ENCODE measurements around the gene BRD4.

DNA sequence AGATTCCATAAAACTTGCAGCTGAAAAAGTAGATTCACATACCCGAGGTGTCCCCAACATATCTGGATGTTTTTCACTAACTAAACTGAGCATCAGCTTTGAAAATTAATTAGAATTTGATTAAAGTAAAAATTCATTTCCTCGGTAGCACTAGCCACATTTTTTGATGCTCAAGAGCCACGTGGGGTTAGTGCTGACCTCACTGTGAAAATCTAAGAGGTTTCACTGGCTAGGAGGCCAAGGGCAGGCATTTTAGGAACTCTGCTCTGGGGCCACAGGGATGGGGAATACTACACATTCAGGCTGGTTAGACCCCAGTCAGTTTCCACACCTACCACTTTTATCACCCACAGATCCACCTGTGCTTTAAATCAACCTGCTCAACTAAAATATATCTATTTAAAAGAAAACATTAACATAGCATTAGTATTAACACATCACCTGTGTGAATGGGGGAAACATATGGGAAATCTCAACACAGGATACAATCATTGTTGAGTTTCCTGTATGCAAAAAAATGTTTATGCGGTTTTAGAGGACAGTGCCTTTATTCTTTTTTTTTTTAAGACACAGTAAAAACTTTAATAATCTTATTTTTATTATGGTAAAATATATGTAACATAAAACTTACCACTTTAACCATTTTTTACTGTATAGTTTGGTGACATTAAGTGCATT lies 45.5 kb downstream of the BRD4 start:
- TF ChIP-seq, protein P1, sequence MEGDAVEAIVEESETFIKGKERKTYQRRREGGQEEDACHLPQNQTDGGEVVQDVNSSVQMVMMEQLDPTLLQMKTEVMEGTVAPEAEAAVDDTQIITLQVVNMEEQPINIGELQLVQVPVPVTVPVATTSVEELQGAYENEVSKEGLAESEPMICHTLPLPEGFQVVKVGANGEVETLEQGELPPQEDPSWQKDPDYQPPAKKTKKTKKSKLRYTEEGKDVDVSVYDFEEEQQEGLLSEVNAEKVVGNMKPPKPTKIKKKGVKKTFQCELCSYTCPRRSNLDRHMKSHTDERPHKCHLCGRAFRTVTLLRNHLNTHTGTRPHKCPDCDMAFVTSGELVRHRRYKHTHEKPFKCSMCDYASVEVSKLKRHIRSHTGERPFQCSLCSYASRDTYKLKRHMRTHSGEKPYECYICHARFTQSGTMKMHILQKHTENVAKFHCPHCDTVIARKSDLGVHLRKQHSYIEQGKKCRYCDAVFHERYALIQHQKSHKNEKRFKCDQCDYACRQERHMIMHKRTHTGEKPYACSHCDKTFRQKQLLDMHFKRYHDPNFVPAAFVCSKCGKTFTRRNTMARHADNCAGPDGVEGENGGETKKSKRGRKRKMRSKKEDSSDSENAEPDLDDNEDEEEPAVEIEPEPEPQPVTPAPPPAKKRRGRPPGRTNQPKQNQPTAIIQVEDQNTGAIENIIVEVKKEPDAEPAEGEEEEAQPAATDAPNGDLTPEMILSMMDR (conservative IDR thresholded peaks at IDR 0.05; ENCODE audit: low read length), result no peak
- no peak for TF ChIP-seq EZH2phosphoT487 (IDR thresholded peaks at IDR 0.05; ENCODE audit: borderline replicate concordance, low read depth, low read length)

Measured in OCI-LY7 (cell line).